Activated CD8-positive, alpha-beta T cell treated with anti-CD3 and anti-CD28 coated beads, Interleukin-2, amount 10 ng/mL, durations not matched to agents 7 days and 5 days (primary cell): Measurements from ENCODE around the gene C4orf46. TPM values are rescaled to one million over a fixed set of nuclear protein-coding genes. Genes with fewer than 3 reads are reported as not detected.
"Not testable (repeated sequence)": the region's sequence is repeated elsewhere in the genome, so short reads cannot be mapped to it uniquely, and the experiment has no call there.

Experiments
- ATAC-seq: fragments of 150-1000 bp; cut with Tn5 transposase; one replicate; pipeline ENCODE4 v1.10.0; 2021; ENCODE audit warnings: moderate library complexity
- CTCF ChIA-PET: fragments of 350-600 bp; sonication (Branson Sonifier 250); formaldehyde crosslinking; loops from one replicate; lab custom pipeline; 2021; ENCODE audit warnings: antibody characterized with exemption; lab: Charles Lee
- POLR2A ChIA-PET: fragments of 350-600 bp; sonication (Branson Sonifier 250); formaldehyde crosslinking; loops from one replicate; lab custom pipeline; 2021; ENCODE audit warnings: antibody characterized with exemption; lab: Charles Lee
- DNase-seq: peaks from one replicate; pipeline ENCODE4 v3.0.0-alpha.2; 2020
- H3K27ac Mint-ChIP-seq: one replicate; pipeline ENCODE4 v1.8.0; 2021; ENCODE audit warnings: mild to moderate bottlenecking, mixed read lengths
- H3K27me3 Mint-ChIP-seq: one replicate; pipeline ENCODE4 v1.8.0; 2021; ENCODE audit warnings: low read depth, mixed read lengths
- H3K36me3 Mint-ChIP-seq: one replicate; pipeline ENCODE4 v1.8.0; 2021; ENCODE audit warnings: low read depth, mixed read lengths
- H3K4me1 Mint-ChIP-seq: one replicate; pipeline ENCODE4 v1.8.0; 2021; ENCODE audit warnings: low read depth, mixed read lengths
- H3K4me3 Mint-ChIP-seq: one replicate; pipeline ENCODE4 v1.8.0; 2021; ENCODE audit warnings: mild to moderate bottlenecking, mixed read lengths
- H3K9me3 Mint-ChIP-seq: one replicate; pipeline ENCODE4 v1.8.0; 2022; ENCODE audit warnings: mixed read lengths; ENCODE audit not compliant: insufficient read depth
- total RNA-seq, 2 experiments: library from RNA; stranded (reverse); gene quantifications; one replicate each; pipeline ENCODE4 v1.2.3, GENCODE V29; 2021

C4orf46 gene
- total RNA-seq, result 10 to 100 TPM; 16.0 to 17.7 TPM

DNA sequence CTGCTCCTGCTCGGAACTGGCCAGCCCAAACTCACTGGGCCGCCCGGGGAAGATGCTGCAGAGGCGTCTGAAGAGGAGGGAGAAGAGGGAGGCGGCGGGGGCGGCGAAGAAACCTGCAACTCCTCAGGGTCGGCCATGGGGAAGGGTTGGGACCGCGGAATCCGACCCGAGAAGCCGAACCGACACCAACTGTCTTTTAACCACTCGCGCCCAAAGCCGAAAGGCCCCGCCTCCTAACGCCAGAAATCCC, at the start of gene C4orf46:
Gene C4orf46, minus strand, starts transcription at position 223 of the 250 bp plus-strand sequence. Its CDS starts 86 bp downstream, at position 137.
- no peaks in the 10 kb centered on the region for H3K9me3 Mint-ChIP-seq
- CTCF ChIA-PET, result interaction anchor here (0.9 to 1.3 kb wide), 2 partner anchors 9 to 52 kb away, joined by 3 to 4 read pairs; no protein-coding TSS in a partner anchor
- H3K27ac Mint-ChIP-seq, result peak within 1 kb of the TSS; percentile 97
- ATAC-seq, result no peak
- peak within 1 kb of the TSS; percentile 97 for H3K4me3 Mint-ChIP-seq
- POLR2A ChIA-PET, result interaction anchor here (0.8 to 1.4 kb wide), 3 partner anchors 9 to 402 kb away, joined by 3 to 4 read pairs (median 3); no protein-coding TSS in a partner anchor
- no peaks in the 10 kb centered on the region for H3K27me3 Mint-ChIP-seq
- peaks cover 9% of the 10 kb centered on the region for H3K36me3 Mint-ChIP-seq
- DNase-seq, result no peak
- peaks cover 34% of the 10 kb centered on the region for H3K4me1 Mint-ChIP-seq

- peaks cover 73% of the 10 kb centered on the region for H3K36me3 Mint-ChIP-seq
- ChIA-PET CTCF (interaction anchor here (1.6 kb wide), 1 partner anchor 8 kb away, joined by 3 read pairs; the partner anchor contains the start of gene PPID), POLR2A (no interaction called here)
- no peak overlapping the region for H3K4me3 Mint-ChIP-seq
- no peak for DNase-seq
- H3K27ac Mint-ChIP-seq, result no peak overlapping the region
- no peaks in the 10 kb centered on the region for H3K27me3 Mint-ChIP-seq
- ATAC-seq, result no peak
- peaks cover 9% of the 10 kb centered on the region for H3K4me1 Mint-ChIP-seq
- H3K9me3 Mint-ChIP-seq, result no peaks in the 10 kb centered on the region
Observed at GRCh38 chr4:158715802-158716201, 44.1 kb upstream of the C4orf46 start.

DNA sequence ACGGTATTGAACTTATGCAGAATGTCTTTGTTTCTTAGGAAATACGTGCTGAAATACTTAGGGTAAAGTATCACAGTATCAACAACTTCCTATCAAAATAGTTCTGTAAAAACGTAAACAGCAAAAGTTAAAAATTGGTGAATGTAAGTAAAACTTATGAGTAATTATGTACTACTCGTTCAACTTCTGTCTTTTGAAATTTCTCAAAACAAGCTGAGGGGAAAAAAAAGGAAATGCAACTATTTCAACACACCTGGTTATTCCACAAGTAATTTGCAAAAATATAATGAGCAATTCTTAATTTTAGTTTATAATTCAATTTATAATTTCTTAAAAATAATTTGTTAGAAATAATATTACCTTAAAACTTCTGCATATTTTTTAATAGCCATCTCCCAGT, 43.2 kb upstream of the C4orf46 start:
- POLR2A ChIA-PET, result no interaction called here
- CTCF ChIA-PET, result interaction anchor here (1.6 kb wide), 1 partner anchor 9 kb away, joined by 3 read pairs; the partner anchor contains the start of gene PPID
- Mint-ChIP-seq H3K4me3 (no peak overlapping the region), H3K27me3 (no peaks in the 10 kb centered on the region), H3K4me1 (peaks cover 8% of the 10 kb centered on the region), H3K36me3 (peaks cover 77% of the 10 kb centered on the region), H3K9me3 (no peaks in the 10 kb centered on the region), H3K27ac (no peak overlapping the region)
- DNase-seq, result no peak
- ATAC-seq, result no peak

DNA sequence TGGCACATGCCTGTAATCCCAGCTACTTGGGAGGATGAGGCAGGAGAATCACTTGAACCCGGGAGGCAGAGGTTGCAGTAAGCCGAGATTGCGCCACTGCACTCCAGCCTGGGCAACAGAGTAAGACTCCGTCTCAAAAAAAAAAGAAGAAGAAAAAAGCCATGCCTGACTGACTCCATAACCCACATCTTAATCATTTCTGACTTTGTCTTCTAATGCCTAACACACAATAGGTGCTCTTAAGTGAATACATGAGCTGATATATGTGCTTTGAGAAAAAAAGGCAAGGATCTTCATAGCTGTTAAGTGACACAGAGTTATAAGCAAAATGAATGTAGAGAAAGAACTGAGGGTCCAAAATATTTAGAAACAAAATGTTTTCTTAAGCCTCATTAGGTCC, 40.9 kb upstream of the C4orf46 start:
- not testable (repeated sequence) for H3K9me3 Mint-ChIP-seq

DNA sequence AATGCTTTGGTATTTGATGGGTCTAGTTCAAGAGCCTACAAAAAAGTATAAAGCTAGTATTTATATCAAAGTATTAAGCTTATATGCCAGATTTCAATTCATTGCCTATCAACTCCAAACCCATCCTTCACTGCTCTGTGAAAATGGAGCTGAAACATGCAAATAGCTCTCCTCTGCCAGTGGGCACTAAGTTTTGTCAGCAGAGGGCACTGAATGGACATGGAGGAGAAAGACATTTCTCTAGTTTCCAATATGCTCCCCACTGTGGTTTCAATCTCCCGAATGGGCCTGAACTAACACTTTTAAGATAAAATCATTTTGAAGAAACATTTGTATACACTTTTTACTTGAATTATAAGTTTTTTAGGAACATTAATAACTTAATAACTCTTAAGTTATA, 39.1 kb upstream of the C4orf46 start:
- no peaks in the 10 kb centered on the region for H3K9me3 Mint-ChIP-seq
- H3K4me1 Mint-ChIP-seq, result no peaks in the 10 kb centered on the region
- ATAC-seq (no peak), DNase-seq (no peak)
- ChIA-PET CTCF (interaction anchor here (0.9 to 2.3 kb wide), 6 partner anchors 11 to 492 kb away, joined by 4 to 10 read pairs (median 5); no protein-coding TSS in a partner anchor), POLR2A (interaction anchor here (0.9 kb wide), 1 partner anchor 10 kb away, joined by 3 read pairs; no protein-coding TSS in a partner anchor)
- H3K36me3 Mint-ChIP-seq, result peaks cover 69% of the 10 kb centered on the region
- no peak overlapping the region for H3K4me3 Mint-ChIP-seq
- no peaks in the 10 kb centered on the region for H3K27me3 Mint-ChIP-seq
- H3K27ac Mint-ChIP-seq, result no peak overlapping the region

More for the DNA sequence above, 40.9 kb upstream of the C4orf46 start:
- ATAC-seq, DNase-seq, H3K27ac Mint-ChIP-seq, POLR2A ChIA-PET, H3K4me1 Mint-ChIP-seq, CTCF ChIA-PET, H3K27me3 Mint-ChIP-seq, H3K4me3 Mint-ChIP-seq: not testable (repeated sequence)
- H3K36me3 Mint-ChIP-seq, result peaks cover 66% of the 10 kb centered on the region

DNA sequence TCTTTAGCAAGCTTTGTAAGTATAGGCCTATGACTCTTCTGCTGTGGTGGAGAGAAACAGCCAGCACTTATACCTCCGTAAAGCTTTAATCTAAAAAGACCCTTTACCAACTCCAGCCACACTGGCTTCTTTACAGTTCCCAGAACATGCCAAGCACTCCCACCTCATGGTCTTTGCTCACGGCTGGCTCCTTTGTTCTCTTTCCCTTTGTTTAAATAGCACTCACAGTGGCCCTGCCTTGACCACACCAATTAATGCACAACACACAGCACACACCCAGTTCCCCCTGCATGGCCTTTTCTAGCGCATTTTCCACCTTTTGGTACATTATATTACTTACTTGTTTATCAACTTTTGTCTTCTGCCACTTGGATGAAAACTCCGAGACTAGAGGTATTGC, 32.6 kb upstream of the C4orf46 start:
- no peak overlapping the region for H3K4me3 Mint-ChIP-seq
- H3K27ac Mint-ChIP-seq, result no peak overlapping the region
- no peaks in the 10 kb centered on the region for H3K27me3 Mint-ChIP-seq
- ChIA-PET CTCF (no interaction called here), POLR2A (no interaction called here)
- H3K9me3 Mint-ChIP-seq, result no peaks in the 10 kb centered on the region
- peaks cover 37% of the 10 kb centered on the region for H3K36me3 Mint-ChIP-seq
- ATAC-seq (no peak), DNase-seq (no peak)
- H3K4me1 Mint-ChIP-seq, result no peaks in the 10 kb centered on the region

DNA sequence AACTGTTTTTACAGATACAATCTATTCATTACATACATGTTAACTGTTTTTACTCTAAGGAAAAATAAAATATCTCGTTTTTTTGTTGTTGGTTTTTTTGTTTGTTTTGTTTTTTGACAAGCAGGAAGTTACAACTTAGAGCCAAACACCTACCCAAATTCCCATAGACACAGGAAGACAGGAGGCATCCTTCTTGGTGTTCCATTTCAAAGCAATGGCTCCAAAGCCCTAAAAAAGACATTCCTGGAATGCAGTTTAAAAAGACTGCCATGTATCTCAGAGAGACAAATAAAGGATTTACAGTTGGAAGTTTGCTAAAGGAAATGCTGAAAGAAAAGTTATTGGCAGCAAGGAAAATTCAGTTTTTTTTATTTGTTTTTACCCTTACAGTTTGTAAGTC, 17.1 kb upstream of the C4orf46 start:
- POLR2A ChIA-PET, result no interaction called here
- CTCF ChIA-PET, result no interaction called here
- Mint-ChIP-seq H3K4me1 (no peaks in the 10 kb centered on the region), H3K36me3 (peaks cover 7% of the 10 kb centered on the region), H3K4me3 (no peak overlapping the region), H3K27ac (no peak overlapping the region), H3K9me3 (no peaks in the 10 kb centered on the region), H3K27me3 (no peaks in the 10 kb centered on the region)
- no peak for ATAC-seq
- no peak for DNase-seq

DNA sequence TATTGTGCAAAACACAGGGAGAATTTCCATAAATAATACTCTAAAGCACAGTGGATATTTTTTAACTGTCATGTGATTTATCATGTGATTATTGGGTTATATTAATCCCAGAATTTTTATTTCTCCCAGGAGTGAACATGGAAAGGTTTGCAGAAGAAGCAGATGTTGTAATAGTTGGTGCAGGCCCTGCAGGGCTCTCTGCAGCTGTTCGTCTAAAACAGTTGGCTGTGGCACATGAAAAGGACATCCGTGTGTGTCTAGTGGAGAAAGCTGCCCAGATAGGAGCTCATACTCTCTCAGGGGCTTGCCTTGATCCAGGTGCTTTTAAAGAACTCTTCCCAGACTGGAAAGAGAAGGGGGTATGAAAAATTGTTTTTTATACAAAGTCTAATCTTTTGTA, 10.4 kb upstream of the C4orf46 start:
- Mint-ChIP-seq H3K27me3 (no peaks in the 10 kb centered on the region), H3K9me3 (no peaks in the 10 kb centered on the region), H3K36me3 (peaks cover 3% of the 10 kb centered on the region), H3K27ac (no peak overlapping the region), H3K4me1 (no peaks in the 10 kb centered on the region), H3K4me3 (no peak overlapping the region)
- no peak for ATAC-seq
- CTCF ChIA-PET, result interaction anchor here (0.8 kb wide), 1 partner anchor 522 kb away, joined by 3 read pairs; no protein-coding TSS in a partner anchor
- no peak for DNase-seq
- POLR2A ChIA-PET, result no interaction called here

DNA sequence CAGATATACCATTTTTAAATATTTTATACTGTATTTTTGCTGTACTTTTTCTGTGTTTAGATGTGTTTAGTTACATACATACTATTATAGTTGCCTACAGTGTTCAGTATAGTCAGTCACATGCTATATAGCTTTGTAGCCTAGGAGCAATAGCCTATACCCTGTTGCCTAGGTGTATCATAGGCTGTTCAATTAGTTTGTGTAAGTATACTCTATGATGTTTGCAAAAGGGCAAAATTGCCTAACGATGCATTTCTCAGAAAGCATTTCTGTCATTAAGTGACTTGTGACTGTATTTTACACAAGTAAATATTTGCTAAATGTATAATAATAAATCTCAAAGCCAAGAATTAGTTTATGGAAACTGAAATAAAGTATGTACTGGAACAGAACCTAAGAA, 9.9 kb upstream of the C4orf46 start:
- ATAC-seq (no peak), DNase-seq (no peak)
- Mint-ChIP-seq H3K4me1 (no peaks in the 10 kb centered on the region), H3K36me3 (peaks cover 3% of the 10 kb centered on the region), H3K27me3 (no peaks in the 10 kb centered on the region), H3K4me3 (no peak overlapping the region), H3K9me3 (no peaks in the 10 kb centered on the region), H3K27ac (no peak overlapping the region)
- ChIA-PET POLR2A (interaction anchor here (1.5 kb wide), 1 partner anchor 11 kb away, joined by 4 read pairs; no protein-coding TSS in a partner anchor), CTCF (interaction anchor here (0.8 to 1.6 kb wide), 3 partner anchors 8 to 522 kb away, joined by 3 read pairs; no protein-coding TSS in a partner anchor)

DNA sequence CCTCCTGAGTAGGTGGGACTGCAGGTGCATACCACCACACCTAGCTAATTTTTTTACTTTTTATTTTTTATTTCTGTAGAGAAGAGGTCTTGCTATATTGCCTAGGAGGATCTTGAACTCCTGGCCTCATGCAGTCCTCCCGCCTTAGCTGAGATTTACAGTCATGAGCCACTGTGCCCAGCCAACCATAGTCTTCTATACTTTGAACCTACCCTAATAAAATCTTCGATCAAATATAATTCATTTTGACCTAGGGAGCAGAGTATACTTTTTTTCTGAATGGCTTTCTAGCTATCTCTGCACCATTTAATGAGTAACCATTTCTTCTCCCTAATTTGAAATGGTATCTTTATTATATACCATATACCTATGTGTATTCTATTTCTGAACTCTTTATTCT, 7.1 kb upstream of the C4orf46 start:
- ATAC-seq (no peak), DNase-seq (no peak)
- Mint-ChIP-seq H3K36me3 (peaks cover 3% of the 10 kb centered on the region), H3K4me3 (no peak overlapping the region), H3K27me3 (no peaks in the 10 kb centered on the region), H3K27ac (no peak overlapping the region), H3K9me3 (no peaks in the 10 kb centered on the region), H3K4me1 (peaks cover 4% of the 10 kb centered on the region)
- POLR2A ChIA-PET, result no interaction called here
- CTCF ChIA-PET, result no interaction called here

GRCh38 chr4:158676076-158676475, 4.4 kb upstream of the C4orf46 start:
- DNase-seq, result no peak
- Mint-ChIP-seq H3K9me3 (no peaks in the 10 kb centered on the region), H3K36me3 (peaks cover 3% of the 10 kb centered on the region), H3K27me3 (no peaks in the 10 kb centered on the region), H3K4me1 (peaks cover 14% of the 10 kb centered on the region), H3K4me3 (no peak overlapping the region), H3K27ac (no peak overlapping the region)
- CTCF ChIA-PET, result no interaction called here
- ATAC-seq, result no peak
- POLR2A ChIA-PET, result no interaction called here

DNA sequence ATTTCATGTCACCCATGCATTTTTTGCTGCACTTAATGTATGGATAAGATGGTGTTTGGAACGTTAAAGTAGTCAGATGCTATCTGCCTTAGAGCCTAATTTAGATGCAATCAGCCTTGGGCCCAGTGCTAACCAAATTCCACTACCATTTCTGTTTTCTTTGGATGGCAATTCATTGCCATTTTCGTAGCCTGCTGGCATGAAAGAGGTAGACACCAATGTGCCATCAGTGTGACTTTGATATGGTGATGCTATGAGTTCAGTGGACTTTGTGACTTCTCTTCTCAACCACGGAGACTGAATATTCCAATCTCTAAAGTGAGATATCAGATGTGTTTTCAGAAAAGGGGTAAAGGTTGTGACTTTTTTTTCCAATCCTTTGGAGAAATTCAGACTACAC, 1.9 kb upstream of the C4orf46 start:
- no peak for ATAC-seq
- POLR2A ChIA-PET, result no interaction called here

More for the DNA sequence above, 1.9 kb upstream of the C4orf46 start:
- H3K36me3 Mint-ChIP-seq, result peaks cover 3% of the 10 kb centered on the region
- CTCF ChIA-PET, result no interaction called here
- no peak overlapping the region for H3K4me3 Mint-ChIP-seq
- no peaks in the 10 kb centered on the region for H3K9me3 Mint-ChIP-seq
- no peak for DNase-seq
- no peaks in the 10 kb centered on the region for H3K27me3 Mint-ChIP-seq
- no peak overlapping the region for H3K27ac Mint-ChIP-seq
- H3K4me1 Mint-ChIP-seq, result peaks cover 30% of the 10 kb centered on the region
